Measurements from ENCODE around the gene RAB34.

- TF ChIP-seq CTCF (IDR thresholded peaks at IDR 0.05; ENCODE audit: extremely low read depth in 1 of 2, insufficient read depth in 1 of 2, low read depth in 1 of 2, low read length in 2 of 2) (no peak), POLR2A (IDR thresholded peaks at IDR 0.05; ENCODE audit: low read depth, low read length) (no peak), POLR2AphosphoS5 (IDR thresholded peaks at IDR 0.05; ENCODE audit: insufficient read depth, low read depth, low read length) (no peak)
Observed at GRCh38 chr17:28724500-28725165, 7.0 kb upstream of the RAB34 start.

Measured in endothelial cell of umbilical vein (primary cell).